Tibial nerve (tissue), 4 donors: ENCODE measurements around the gene ARHGAP15. TPM values are rescaled to one million over a fixed set of nuclear protein-coding genes. Genes with fewer than 3 reads are reported as not detected.

Experiments
- DNase-seq, 2 donors: peaks; one replicate each; pipeline ENCODE4 v3.0.0-alpha.2; 2019; ENCODE audit warnings: low spot score in 2 of 2
- H3K27ac ChIP-seq, 4 donors: fragments of 200-600 bp; sonication (generic) in 3 of 4; one replicate each; pipeline ENCODE4 v1.5.1; 2017 to 2019; ENCODE audit warnings: mild to moderate bottlenecking in 1 of 4
- H3K27me3 ChIP-seq, 2 donors: fragments of 200-600 bp; sonication (generic) in 1 of 2; one replicate each; pipeline versions ENCODE4 v1.5.1 to v1.6.0; 2017 to 2019
- H3K36me3 ChIP-seq, 3 donors: fragments of 200-600 bp; sonication (generic); one replicate each; pipeline ENCODE4 v1.5.1; 2018 to 2019
- H3K4me1 ChIP-seq, 4 donors: fragments of 200-600 bp; sonication (generic) in 3 of 4; one replicate each; pipeline ENCODE4 v1.5.1; 2017 to 2019
- H3K4me3 ChIP-seq, 4 donors: fragments of 200-600 bp; sonication (generic) in 3 of 4; one replicate each; pipeline ENCODE4 v1.5.1; 2017 to 2019; ENCODE audit warnings: mild to moderate bottlenecking in 1 of 4, moderate library complexity in 1 of 4
- H3K9me3 ChIP-seq, 4 donors: fragments of 200-600 bp; sonication (generic) in 3 of 4; one replicate each; pipeline ENCODE4 v1.5.1; 2017 to 2019
- EP300 ChIP-seq, 2 donors: sonication (generic); formaldehyde crosslinking; IDR thresholded peaks; one replicate each; pipeline ENCODE4 v1.6.1; 2017; ENCODE audit warnings: antibody characterized with exemption in 2 of 2, mild to moderate bottlenecking in 1 of 2
- POLR2A ChIP-seq, 2 donors: fragments of 450-650 bp; IDR thresholded peaks; one replicate each; pipeline ENCODE4 v1.6.1; 2017; ENCODE audit warnings: antibody characterized with exemption in 2 of 2, mild to moderate bottlenecking in 2 of 2, moderate library complexity in 2 of 2
- WGBS, 2 donors: methylation state at CpG; one replicate each; pipeline ENCODE4 v1.1.5; 2018; 5-methylcytosine and 5-hydroxymethylcytosine counted together
- total RNA-seq, 4 donors: library from RNA; depleted of rRNA; stranded (reverse); fragments of >200 nt; gene quantifications; one replicate each; pipeline ENCODE4 v1.1.0, GENCODE V29; 2016
- TF ChIP-seq, protein P1 (sequence below), 5 experiments: fragments of 200-600 bp in 3 of 5; fragments of 450-650 bp in 2 of 5; sonication (generic) in 3 of 5; IDR thresholded peaks; one replicate each; pipeline ENCODE4 v1.5.1; 2016 to 2019; ENCODE audit warnings: antibody characterized with exemption in 5 of 5, mild to moderate bottlenecking in 3 of 5, moderate library complexity in 2 of 5

ARHGAP15 gene
- total RNA-seq, 4 donors from 2014 or later, result 22.6 to 47.4 (median 35.9) TPM

DNA sequence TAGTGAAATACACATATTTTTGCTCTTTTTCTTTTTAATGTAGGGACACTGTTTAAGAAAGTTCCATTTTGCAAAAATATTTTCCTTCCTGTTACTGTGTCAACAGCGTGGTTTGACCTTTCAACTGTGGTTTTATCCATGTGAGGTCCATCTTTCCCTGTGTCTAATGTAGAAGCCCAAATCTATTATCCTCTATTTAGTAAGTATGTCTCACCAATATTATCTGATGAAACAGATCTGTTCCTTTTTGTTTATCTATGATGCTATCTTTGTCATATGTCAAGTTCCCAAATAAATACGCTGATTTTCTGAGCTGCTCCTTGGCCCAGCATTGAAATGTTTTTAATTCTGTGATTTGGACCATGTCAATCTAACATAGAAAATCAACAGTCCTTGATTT is 3.5 kb upstream of the ARHGAP15 start:
- Histone ChIP-seq H3K4me3 (no peak overlapping the region), H3K27ac (no peak overlapping the region), H3K27me3 (no peaks in the 10 kb centered on the region), H3K4me1 (peaks cover 0 to 9% (median 2%) of the 10 kb centered on the region in 4 donors), H3K36me3 (no peaks in the 10 kb centered on the region), H3K9me3 (no peaks in the 10 kb centered on the region)
- 65 to 69% methylated on average over 2 of the region's 2 CpGs for WGBS, 2 donors
- TF ChIP-seq, protein P1, sequence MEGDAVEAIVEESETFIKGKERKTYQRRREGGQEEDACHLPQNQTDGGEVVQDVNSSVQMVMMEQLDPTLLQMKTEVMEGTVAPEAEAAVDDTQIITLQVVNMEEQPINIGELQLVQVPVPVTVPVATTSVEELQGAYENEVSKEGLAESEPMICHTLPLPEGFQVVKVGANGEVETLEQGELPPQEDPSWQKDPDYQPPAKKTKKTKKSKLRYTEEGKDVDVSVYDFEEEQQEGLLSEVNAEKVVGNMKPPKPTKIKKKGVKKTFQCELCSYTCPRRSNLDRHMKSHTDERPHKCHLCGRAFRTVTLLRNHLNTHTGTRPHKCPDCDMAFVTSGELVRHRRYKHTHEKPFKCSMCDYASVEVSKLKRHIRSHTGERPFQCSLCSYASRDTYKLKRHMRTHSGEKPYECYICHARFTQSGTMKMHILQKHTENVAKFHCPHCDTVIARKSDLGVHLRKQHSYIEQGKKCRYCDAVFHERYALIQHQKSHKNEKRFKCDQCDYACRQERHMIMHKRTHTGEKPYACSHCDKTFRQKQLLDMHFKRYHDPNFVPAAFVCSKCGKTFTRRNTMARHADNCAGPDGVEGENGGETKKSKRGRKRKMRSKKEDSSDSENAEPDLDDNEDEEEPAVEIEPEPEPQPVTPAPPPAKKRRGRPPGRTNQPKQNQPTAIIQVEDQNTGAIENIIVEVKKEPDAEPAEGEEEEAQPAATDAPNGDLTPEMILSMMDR (IDR thresholded peaks at IDR 0.05), result no peak
- TF ChIP-seq EP300 (IDR thresholded peaks at IDR 0.05), result no peak
- no peak for TF ChIP-seq POLR2A (IDR thresholded peaks at IDR 0.05)
- DNase-seq, result no peak

DNA sequence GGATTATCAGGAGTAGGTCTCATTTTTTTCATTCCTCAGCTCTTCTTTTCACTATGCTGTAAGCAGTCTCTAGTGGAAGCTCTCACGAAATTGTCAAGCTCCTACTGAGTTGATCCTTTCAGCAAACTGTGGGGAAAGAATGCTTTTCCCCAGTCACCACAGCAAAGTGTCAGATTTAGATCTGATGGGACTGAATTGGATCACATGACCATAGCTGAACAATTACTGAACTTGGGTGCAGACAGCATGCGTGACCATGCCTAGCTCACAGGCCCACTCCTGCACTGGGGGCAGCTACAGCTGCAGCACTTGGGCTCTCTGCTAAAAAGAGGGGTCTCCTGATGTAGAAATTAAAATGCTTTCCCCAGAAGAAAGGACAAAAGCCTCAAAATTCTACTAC is 3.1 kb downstream of the ARHGAP15 start:
- Histone ChIP-seq H3K9me3 (no peaks in the 10 kb centered on the region), H3K27ac (peak overlapping the region in 1 of 4 donors; percentile 3), H3K36me3 (no peaks in the 10 kb centered on the region), H3K4me3 (no peak overlapping the region), H3K27me3 (no peaks in the 10 kb centered on the region), H3K4me1 (peaks cover 0 to 3% (median 0%) of the 10 kb centered on the region in 4 donors)
- WGBS, 2 donors, result 73 to 76% methylated on average over 2 of the region's 2 CpGs
- DNase-seq, result no peak
- no peak for TF ChIP-seq EP300 (IDR thresholded peaks at IDR 0.05)
- TF ChIP-seq, protein P1 (IDR thresholded peaks at IDR 0.05), result no peak
- TF ChIP-seq POLR2A (IDR thresholded peaks at IDR 0.05), result no peak

DNA sequence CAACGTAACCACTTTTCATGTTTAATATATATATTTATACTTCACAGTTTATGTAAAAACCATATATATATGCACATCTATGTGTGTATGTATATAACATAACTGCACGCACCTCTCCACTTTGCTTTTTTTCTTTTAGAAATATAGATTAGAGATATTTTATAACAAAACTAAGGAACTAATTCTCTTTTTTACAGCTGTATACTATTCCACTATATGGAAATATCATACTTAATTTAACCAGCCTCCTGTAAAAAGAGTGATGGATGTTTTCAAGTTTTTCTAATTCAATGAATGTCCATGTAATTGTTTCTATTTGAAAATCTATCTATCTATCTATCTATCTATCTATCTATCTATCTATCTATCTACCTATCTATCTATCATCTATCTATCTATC is 4.6 kb downstream of the ARHGAP15 start:
- 95 to 97% methylated on average over 2 of the region's 2 CpGs for WGBS, 2 donors
- no peak for TF ChIP-seq POLR2A (IDR thresholded peaks at IDR 0.05)
- TF ChIP-seq, protein P1 (IDR thresholded peaks at IDR 0.05), result no peak
- TF ChIP-seq EP300 (IDR thresholded peaks at IDR 0.05), result no peak

GRCh38 chr2:143138292-143138691 is 9.1 kb downstream of the ARHGAP15 start:
- WGBS, 2 donors, result 75 to 80% methylated on average over 3 of the region's 3 CpGs
- no peak overlapping the region for H3K27ac ChIP-seq
- H3K36me3 ChIP-seq, result no peaks in the 10 kb centered on the region
- no peaks in the 10 kb centered on the region for H3K9me3 ChIP-seq
- no peak overlapping the region for H3K4me3 ChIP-seq
- TF ChIP-seq, protein P1 (IDR thresholded peaks at IDR 0.05), result no peak
- TF ChIP-seq POLR2A (IDR thresholded peaks at IDR 0.05), result no peak
- no peak for TF ChIP-seq EP300 (IDR thresholded peaks at IDR 0.05)
- no peaks in the 10 kb centered on the region for H3K4me1 ChIP-seq
- DNase-seq, result no peak
- H3K27me3 ChIP-seq, result no peaks in the 10 kb centered on the region

More for the DNA sequence above, 4.6 kb downstream of the ARHGAP15 start:
- DNase-seq, result no peak
- Histone ChIP-seq H3K27ac (no peak overlapping the region), H3K4me1 (no peaks in the 10 kb centered on the region), H3K36me3 (no peaks in the 10 kb centered on the region), H3K4me3 (no peak overlapping the region), H3K27me3 (no peaks in the 10 kb centered on the region), H3K9me3 (no peaks in the 10 kb centered on the region)

DNA sequence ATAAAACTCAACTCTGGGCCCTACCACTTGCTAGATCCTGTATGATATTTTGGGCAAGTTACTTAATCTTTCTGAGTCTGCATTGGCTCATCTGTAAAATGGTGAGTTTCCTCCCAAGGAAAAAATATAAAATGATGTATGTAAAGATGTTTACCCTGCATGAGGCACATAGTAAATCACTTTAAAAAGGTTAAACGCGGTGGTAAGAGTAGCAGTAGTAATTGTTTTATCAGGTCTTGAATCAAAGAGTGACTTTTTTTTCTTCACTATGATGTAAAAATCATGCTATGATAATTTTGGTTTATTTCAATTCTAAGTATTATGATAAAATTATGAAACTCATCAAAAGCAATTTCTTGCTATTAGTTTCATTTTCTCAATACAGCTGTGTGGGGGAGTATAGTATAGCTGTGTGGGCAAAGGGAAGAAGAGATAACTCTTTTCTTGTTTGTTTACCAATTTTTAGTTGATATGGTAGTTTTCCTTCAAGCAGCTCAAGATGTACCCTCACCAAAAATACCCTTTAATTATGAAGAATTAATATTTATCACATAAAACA is 10.7 kb downstream of the ARHGAP15 start:
- no peaks in the 10 kb centered on the region for H3K27me3 ChIP-seq
- DNase-seq, result no peak
- no peaks in the 10 kb centered on the region for H3K36me3 ChIP-seq
- 84 to 86% methylated on average over 2 of the region's 2 CpGs for WGBS, 2 donors
- TF ChIP-seq EP300 (IDR thresholded peaks at IDR 0.05), result no peak
- TF ChIP-seq, protein P1 (IDR thresholded peaks at IDR 0.05), result no peak
- TF ChIP-seq POLR2A (IDR thresholded peaks at IDR 0.05), result no peak
- no peaks in the 10 kb centered on the region for H3K9me3 ChIP-seq
- H3K4me3 ChIP-seq, result no peak overlapping the region
- H3K27ac ChIP-seq, result no peak overlapping the region
- H3K4me1 ChIP-seq, result no peaks in the 10 kb centered on the region
